Measurements from ENCODE around the gene RASGRP1.
A peak's percentile ranks its signal among the peaks of the same experiment; 100 is the strongest.

Gene RASGRP1

GRCh38 chr15:38463893-38464292 is 100.7 kb downstream of the RASGRP1 start:
- no peak for DNase-seq (ENCODE audit: low read depth in 2 of 3, low spot score in 2 of 3)

GRCh38 chr15:38461066-38461833 is 103.4 kb downstream of the RASGRP1 start:
- no peak for DNase-seq (ENCODE audit: low read depth in 2 of 3, low spot score in 2 of 3)

- DNase-seq (ENCODE audit: low read depth in 2 of 3, low spot score in 2 of 3), result no peak
These were observed 104.1 kb downstream of the RASGRP1 start for GRCh38 chr15:38460543-38460942.

GRCh38 chr15:38459480-38459879 is 105.1 kb downstream of the RASGRP1 start:
- no peak for DNase-seq (ENCODE audit: low read depth in 2 of 3, low spot score in 2 of 3)

GRCh38 chr15:38458646-38459045 is 106.0 kb downstream of the RASGRP1 start:
- no peak for DNase-seq (ENCODE audit: low read depth in 2 of 3, low spot score in 2 of 3)

GRCh38 chr15:38455092-38455491 is 109.5 kb downstream of the RASGRP1 start:
- DNase-seq (ENCODE audit: low read depth in 2 of 3, low spot score in 2 of 3), result no peak

- no peak for DNase-seq (ENCODE audit: low read depth in 2 of 3, low spot score in 2 of 3)
These were observed 109.9 kb downstream of the RASGRP1 start for GRCh38 chr15:38454696-38455090.

GRCh38 chr15:38453971-38454695 is 110.5 kb downstream of the RASGRP1 start, which contains the start of gene FAM98B:
FAM98B (plus strand) TSS chr15:38454127; CDS start chr15:38454162, 35 bp downstream.
- peak; percentile 77 to 94 (median 94) for DNase-seq (ENCODE audit: low read depth in 2 of 3, low spot score in 2 of 3)

- no peak for DNase-seq (ENCODE audit: low read depth in 2 of 3, low spot score in 2 of 3)
These were observed 123.5 kb downstream of the RASGRP1 start for GRCh38 chr15:38441130-38441519.

- DNase-seq (ENCODE audit: low read depth in 2 of 3, low spot score in 2 of 3), result peak in 1 of 3 experiments; percentile 11
These were observed 124.1 kb downstream of the RASGRP1 start for GRCh38 chr15:38440353-38441129.

Data from activated CD8-positive, alpha-beta memory T cell treated with anti-CD3 and anti-CD28 coated beads for 48 hours (primary cell).